GM21723 (cell line): ENCODE results near the gene TANC2.
A peak's percentile ranks its signal among the peaks of the same experiment; 100 is the strongest.
"Not testable (repeated sequence)": the region's sequence is repeated elsewhere in the genome, so short reads cannot be mapped to it uniquely, and the experiment has no call there.

Source experiments
- ATAC-seq: cut with Tn5 transposase; IDR thresholded peaks from one replicate; pipeline ENCODE4 v1.9.1; 2021; ENCODE audit warnings: mild to moderate bottlenecking, moderate library complexity; ENCODE audit not compliant: unreplicated experiment

TANC2 gene

GRCh38 chr17:62963296-62963695 lies 2.7 kb upstream of the TANC2 start:
- ATAC-seq = no peak

- no peak for ATAC-seq
These were observed 1.5 kb upstream of the TANC2 start for GRCh38 chr17:62964506-62964905.

- ATAC-seq = peak; percentile 27
These were observed 805 bp upstream of the TANC2 start for GRCh38 chr17:62965174-62965685.

- peak; percentile 12 for ATAC-seq
These were observed 580 bp downstream of the TANC2 start for GRCh38 chr17:62966426-62967204.

- no peak for ATAC-seq
These were observed 1.1 kb downstream of the TANC2 start for GRCh38 chr17:62967205-62967529.

GRCh38 chr17:62968445-62968923 lies 2.4 kb downstream of the TANC2 start:
- ATAC-seq = peak; percentile 72

GRCh38 chr17:62970610-62971009 lies 4.6 kb downstream of the TANC2 start:
- no peak for ATAC-seq

GRCh38 chr17:62971853-62972252 lies 5.8 kb downstream of the TANC2 start:
- ATAC-seq = no peak

- no peak for ATAC-seq
These were observed 8.8 kb downstream of the TANC2 start for GRCh38 chr17:62974788-62975187.

- ATAC-seq = no peak
These were observed 9.2 kb downstream of the TANC2 start for GRCh38 chr17:62975206-62975605.

- ATAC-seq = not testable (repeated sequence)
These were observed 10.7 kb downstream of the TANC2 start for GRCh38 chr17:62976643-62977231.

- ATAC-seq = no peak
These were observed 14.8 kb downstream of the TANC2 start for GRCh38 chr17:62980842-62981241.

- ATAC-seq = no peak
These were observed 15.9 kb downstream of the TANC2 start for GRCh38 chr17:62981933-62982332.

GRCh38 chr17:62984801-62985200 lies 18.8 kb downstream of the TANC2 start:
- no peak for ATAC-seq

- ATAC-seq = no peak
These were observed 20.5 kb downstream of the TANC2 start for GRCh38 chr17:62986549-62986948.

GRCh38 chr17:62987136-62987535 lies 21.1 kb downstream of the TANC2 start:
- no peak for ATAC-seq

- ATAC-seq = no peak
These were observed 23.5 kb downstream of the TANC2 start for GRCh38 chr17:62989501-62989900.

GRCh38 chr17:62994931-62995330 lies 28.9 kb downstream of the TANC2 start:
- no peak for ATAC-seq

- ATAC-seq = no peak
These were observed 29.4 kb downstream of the TANC2 start for GRCh38 chr17:62995377-62995885.

GRCh38 chr17:62996221-62996620 lies 30.2 kb downstream of the TANC2 start:
- no peak for ATAC-seq

GRCh38 chr17:62998166-62998565 lies 32.1 kb downstream of the TANC2 start:
- ATAC-seq = no peak
